HepG2 (cell line): Measurements from ENCODE around the gene ABCC12. TPM values are rescaled to one million over a fixed set of nuclear protein-coding genes. Genes with fewer than 3 reads are reported as not detected.
A peak's percentile ranks its signal among the peaks of the same experiment; 100 is the strongest.
"Not testable (repeated sequence)": the region's sequence is repeated elsewhere in the genome, so short reads cannot be mapped to it uniquely, and the experiment has no call there.

Experiments used
- ATAC-seq: fragments of 200-7000 bp; cut with Tn5 transposase; 3 replicates; pipeline ENCODE4 v1.9.1; 2020; ENCODE audit warnings: mild to moderate bottlenecking, moderate library complexity
- BruUV-seq: library from RNA; stranded (reverse); fragments of 400-500 nt; replicated peaks from 2 replicates; lab custom pipeline; 2021; lab: Mats Ljungman, UMichigan
- CTCF ChIA-PET: fragments of 300-600 bp; formaldehyde crosslinking; extraction: SDS; loops from one replicate; lab custom pipeline; 2021; ENCODE audit warnings: low total read pairs, inconsistent platforms, low intra/inter-chr PET ratio; lab: Yijun Ruan, JAX
- POLR2A ChIA-PET: fragments of 350-600 bp; sonication (Branson Sonifier 250); formaldehyde crosslinking; loops from one replicate; lab custom pipeline; 2020; ENCODE audit warnings: antibody characterized with exemption, inconsistent platforms; lab: Yijun Ruan, JAX
- DNase-seq: peaks from one replicate; pipeline ENCODE4 v3.0.0-alpha.2; 2015; ENCODE audit warnings: low spot score
- FAIRE-seq: peaks from 3 replicates; lab custom pipeline; 2011; peaks lifted over from hg19 to GRCh38; lab: Jason Lieb, UNC
- H2AFZ ChIP-seq: one replicate; pipeline ENCODE4 v1.6.1; 2011; ENCODE audit warnings: low read length, inconsistent platforms
- H3K27ac ChIP-seq: fragments of 300-600 bp; 3 replicates; pipeline ENCODE4 v1.8.0; 2011; ENCODE audit warnings: mixed run types, mild to moderate bottlenecking, mixed read lengths, low read length, inconsistent platforms; ENCODE audit not compliant: insufficient read depth; ENCODE audit errors: extremely low read length
- H3K27me3 ChIP-seq, 2 experiments: fragments of 200-600 bp in 1 of 2; 2 replicates in 1 of 2; 3 replicates in 1 of 2; pipeline versions ENCODE4 v1.6.0 to v1.8.0; 2011; ENCODE audit warnings: low read length in 2 of 2, mild to moderate bottlenecking in 2 of 2, moderate library complexity in 2 of 2, inconsistent platforms in 1 of 2; ENCODE audit not compliant: insufficient read depth in 2 of 2, control insufficient read depth in 1 of 2
- H3K36me3 ChIP-seq, 2 experiments: fragments of 200-600 bp in 1 of 2; replicated peaks in 1 of 2; 2 replicates in 1 of 2; 3 replicates in 1 of 2; pipeline versions ENCODE4 v1.5.1 to v1.8.0; 2011; ENCODE audit warnings: low read length in 2 of 2, inconsistent platforms in 1 of 2; ENCODE audit not compliant: insufficient read depth in 2 of 2, control insufficient read depth in 1 of 2
- H3K4me1 ChIP-seq: 2 replicates; pipeline ENCODE4 v1.5.1; 2012; ENCODE audit warnings: low read length, inconsistent platforms; ENCODE audit not compliant: insufficient read depth
- H3K4me2 ChIP-seq: 2 replicates; pipeline ENCODE4 v1.6.0; 2011; ENCODE audit warnings: low read depth, low read length, inconsistent platforms
- H3K4me3 ChIP-seq, 3 experiments: fragments of 200-600 bp in 1 of 3; sonication (generic), shearing (Covaris generic) in 1 of 3; replicated peaks in 1 of 3; 2 replicates each; pipeline ENCODE4 v1.5.1; 2011 to 2016; ENCODE audit warnings: low read length in 3 of 3, inconsistent platforms in 2 of 3, low read depth in 2 of 3, mild to moderate bottlenecking in 2 of 3, control low read depth in 1 of 3, mixed read lengths in 1 of 3; ENCODE audit not compliant: insufficient read depth in 1 of 3
- H3K79me2 ChIP-seq: one replicate; pipeline ENCODE4 v1.6.1; 2011; ENCODE audit warnings: low read length, inconsistent platforms; ENCODE audit not compliant: insufficient read depth
- H3K9ac ChIP-seq: 2 replicates; pipeline ENCODE4 v1.6.0; 2011; ENCODE audit warnings: mild to moderate bottlenecking, low read depth, low read length, inconsistent platforms; ENCODE audit not compliant: insufficient read depth
- H3K9me3 ChIP-seq: 2 replicates; pipeline ENCODE4 v1.5.1; 2012; ENCODE audit warnings: mild to moderate bottlenecking, low read length
- H4K20me1 ChIP-seq: 2 replicates; pipeline ENCODE4 v1.6.0; 2011; ENCODE audit warnings: inconsistent platforms, mild to moderate bottlenecking, low read length, moderate library complexity; ENCODE audit not compliant: insufficient read depth
- EED ChIP-seq: sonication (generic); formaldehyde crosslinking; IDR thresholded peaks from 2 replicates; pipeline ENCODE4 v1.5.0; 2020; ENCODE audit warnings: mild to moderate bottlenecking, missing genetic modification reagents
- FOXO4 ChIP-seq: sonication (generic); formaldehyde crosslinking; conservative IDR thresholded peaks from 2 replicates; pipeline ENCODE4 v1.8.1; 2023; ENCODE audit warnings: missing genetic modification reagents
- GATAD1 ChIP-seq: IDR thresholded peaks from 2 replicates; pipeline ENCODE4 v1.6.1; 2016; ENCODE audit warnings: missing genetic modification reagents, missing compliant biosample characterization
- NFE2 ChIP-seq: sonication (generic); formaldehyde crosslinking; IDR thresholded peaks from 2 replicates; pipeline ENCODE4 v1.4.0; 2020; ENCODE audit warnings: missing genetic modification reagents
- PHF20 ChIP-seq: sonication (generic); formaldehyde crosslinking; IDR thresholded peaks from 2 replicates; pipeline ENCODE4 v1.5.0; 2020; ENCODE audit warnings: mild to moderate bottlenecking, missing genetic modification reagents
- REPIN1 ChIP-seq: sonication (generic); formaldehyde crosslinking; IDR thresholded peaks from 2 replicates; pipeline ENCODE4 v1.8.0; 2022; ENCODE audit warnings: missing genetic modification reagents, low read depth, mild to moderate bottlenecking, borderline replicate concordance
- SAFB2 ChIP-seq: sonication (generic); formaldehyde crosslinking; IDR thresholded peaks from 2 replicates; pipeline ENCODE4 v1.5.1; 2020; ENCODE audit warnings: missing genetic modification reagents, low read depth, mild to moderate bottlenecking, borderline replicate concordance
- ZBTB1 ChIP-seq: sonication (generic); formaldehyde crosslinking; IDR thresholded peaks from 2 replicates; pipeline ENCODE4 v1.4.0; 2020; ENCODE audit warnings: missing genetic modification reagents, borderline replicate concordance
- ZBTB33 ChIP-seq: sonication (generic); formaldehyde crosslinking; IDR thresholded peaks from 2 replicates; pipeline ENCODE4 v1.4.0; 2020; ENCODE audit warnings: missing genetic modification reagents
- ZNF121 ChIP-seq: sonication (generic); formaldehyde crosslinking; IDR thresholded peaks from 2 replicates; pipeline ENCODE4 v1.5.0; 2020; ENCODE audit warnings: mild to moderate bottlenecking, missing genetic modification reagents
- ZNF292 ChIP-seq: sonication (generic); formaldehyde crosslinking; IDR thresholded peaks from 2 replicates; pipeline ENCODE4 v1.8.1; 2022; ENCODE audit warnings: mild to moderate bottlenecking, low read depth, missing genetic modification reagents, borderline replicate concordance
- ZNF451 ChIP-seq: sonication (generic); formaldehyde crosslinking; IDR thresholded peaks from 2 replicates; pipeline ENCODE4 v1.5.0; 2020; ENCODE audit warnings: mild to moderate bottlenecking, missing genetic modification reagents
- ZNF501 ChIP-seq: sonication (generic); formaldehyde crosslinking; IDR thresholded peaks from 2 replicates; pipeline ENCODE4 v1.5.1; 2020; ENCODE audit warnings: mild to moderate bottlenecking, moderate library complexity, missing genetic modification reagents
- ZNF770 ChIP-seq: sonication (generic); formaldehyde crosslinking; IDR thresholded peaks from 2 replicates; pipeline ENCODE4 v1.5.0; 2020; ENCODE audit warnings: mild to moderate bottlenecking, missing genetic modification reagents
- ZNF883 ChIP-seq: sonication (generic); formaldehyde crosslinking; IDR thresholded peaks from 2 replicates; pipeline ENCODE4 v1.5.1; 2020; ENCODE audit warnings: mild to moderate bottlenecking, missing genetic modification reagents; ENCODE audit errors: not compliant biosample characterization
- WGBS: methylation state at CpG from one replicate; pipeline ENCODE4 v1.1.6; 2017; ENCODE audit warnings: low lambda C conversion rate; 5-methylcytosine and 5-hydroxymethylcytosine counted together
- in situ Hi-C: cut with HindIII; loops from 2 replicates; pipeline ENCODE4 v1.10.0; 2017; ENCODE audit warnings: low pct_unique_long_range_greater_than_20kb; ENCODE audit not compliant: extremely low pct_ligation_motif_present
- intact Hi-C: fragments of 100-400 bp; cut with micrococcal nuclease; formaldehyde crosslinking; loops from one replicate; pipeline ENCODE4 v1.10.0; 2022; ENCODE audit not compliant: unreplicated experiment
- polyA plus RNA-seq, 8 experiments: library from polyadenylated mRNA; depleted of rRNA in 3 of 8; stranded (reverse) in 7 of 8; unstranded in 1 of 8; fragments of >200 nt; fragmentation: Illumina TruSeq in 4 of 8; extraction: Trizol in 4 of 8; gene quantifications; 2 replicates each; pipeline versions ENCODE4 v1.2.1 to v1.2.3, GENCODE V29; 2011 to 2016; ENCODE audit warnings: low read depth in 4 of 8, missing spikeins in 1 of 8, mixed read lengths in 1 of 8; ENCODE audit not compliant: insufficient read depth in 1 of 8
- total RNA-seq, 5 experiments: library from RNA; depleted of rRNA; stranded (reverse); fragments of >200 nt; fragmentation: Illumina TruSeq; extraction: Trizol; gene quantifications; 2 replicates each; pipeline ENCODE4 v1.2.3, GENCODE V29; 2016; ENCODE audit warnings: low read depth in 1 of 5

Gene ABCC12
- total and polyA plus RNA-seq, 2 of the 13 experiments (the other 11 are each of a cell fraction or from before 2014, with no cell fraction given): not detected

GRCh38 chr16:48168075-48168474, 12.3 kb upstream of the ABCC12 start:
- in situ Hi-C loops: loop anchor here (10.0 kb wide), 1 partner anchor 1223 kb away; no protein-coding TSS in a partner anchor
- no peaks in the 10 kb centered on the region for H3K9me3 ChIP-seq
- CTCF ChIA-PET: no interaction called here

GRCh38 chr16:48166617-48167016, 10.8 kb upstream of the ABCC12 start:
- ATAC-seq, FAIRE-seq, H3K9ac ChIP-seq, BruUV-seq, H3K79me2 ChIP-seq, intact Hi-C loops, H3K27me3 ChIP-seq, H3K27ac ChIP-seq, H3K4me2 ChIP-seq, H3K36me3 ChIP-seq, DNase-seq, H4K20me1 ChIP-seq, H2AFZ ChIP-seq, H3K4me3 ChIP-seq, H3K9me3 ChIP-seq, CTCF ChIA-PET: not testable (repeated sequence)
- in situ Hi-C loops: loop anchor here (10.0 kb wide), 1 partner anchor 1222 kb away; no protein-coding TSS in a partner anchor
- 83% methylated on average over 5 of the region's 5 CpGs for whole genome bisulfite sequencing
- POLR2A ChIA-PET: interaction anchor here (0.8 to 3.1 kb wide), 5 partner anchors 35 to 1333 kb away, joined by 3 to 26 read pairs (median 5); no protein-coding TSS in a partner anchor
- peaks cover 36% of the 10 kb centered on the region for H3K4me1 ChIP-seq
- TF ChIP-seq ZNF501 (CRISPR knock-in tag) (0 out of 2 replicates have a peak, but pooled peaks have one; percentile 49), ZNF770 (CRISPR knock-in tag) (peak; percentile 82), REPIN1 (CRISPR knock-in tag) (0 out of 2 replicates have a peak, but pooled peaks have one; percentile 5), ZNF121 (CRISPR knock-in tag) (peak; percentile 96), ZBTB33 (CRISPR knock-in tag) (peak; percentile 82)

More at GRCh38 chr16:48168075-48168474, 12.3 kb upstream of the ABCC12 start:
- Histone ChIP-seq H3K79me2 (no peaks in the 10 kb centered on the region), H2AFZ (no peak overlapping the region), H3K9ac (no peak overlapping the region), H3K4me2 (no peak overlapping the region), H3K36me3 (no peaks in the 10 kb centered on the region), H3K27ac (no peak overlapping the region), H4K20me1 (no peaks in the 10 kb centered on the region), H3K27me3 (no peaks in the 10 kb centered on the region), H3K4me3 (no peak overlapping the region), H3K4me1 (peaks cover 40% of the 10 kb centered on the region)
- no peak for TF ChIP-seq SAFB2 (CRISPR knock-in tag)
- no peak for TF ChIP-seq FOXO4 (CRISPR knock-in tag)
- no peak for TF ChIP-seq EED
- no peak for TF ChIP-seq ZNF451
- no peak for TF ChIP-seq NFE2
- no peak for TF ChIP-seq ZBTB1 (CRISPR knock-in tag)
- no peak for TF ChIP-seq GATAD1 (CRISPR knock-in tag)
- no peak for TF ChIP-seq ZNF292
- no peak for TF ChIP-seq ZNF883 (CRISPR knock-in tag)
- no peak for TF ChIP-seq PHF20
- FAIRE-seq: no peak
- no peak for DNase-seq
- POLR2A ChIA-PET: no interaction called here
- BruUV-seq: no TSS peak
- intact Hi-C loops: no loop called here
- 67% methylated on average over 1 of the region's 1 CpG for WGBS
- ATAC-seq: no peak
